Loucy (cell line): ENCODE results near the gene ABCC9.
"Not testable (repeated sequence)": the region's sequence is repeated elsewhere in the genome, so short reads cannot be mapped to it uniquely, and the experiment has no call there.

Source experiments
- H2AFZ ChIP-seq: fragments of 200-600 bp; sonication (generic); 2 replicates; pipeline ENCODE4 v1.6.0; 2016; ENCODE audit warnings: antibody characterized with exemption, mild to moderate bottlenecking, low read length, moderate library complexity
- H3F3A ChIP-seq: fragments of 200-600 bp; 2 replicates; pipeline ENCODE4 v1.6.0; 2016; ENCODE audit warnings: antibody characterized with exemption, low read depth, mild to moderate bottlenecking
- H3K27me3 ChIP-seq: fragments of 200-600 bp; sonication (generic); 2 replicates; pipeline ENCODE4 v1.6.1; 2014; ENCODE audit warnings: low read length, mild to moderate bottlenecking; ENCODE audit not compliant: insufficient read depth, poor library complexity, severe bottlenecking
- H3K36me3 ChIP-seq: fragments of 200-600 bp; sonication (generic); 2 replicates; pipeline ENCODE4 v1.6.1; 2016; ENCODE audit warnings: low read length; ENCODE audit not compliant: insufficient read depth
- H3K4me1 ChIP-seq: fragments of 200-600 bp; sonication (generic); 2 replicates; pipeline ENCODE4 v1.5.1; 2014; ENCODE audit warnings: low read length, mild to moderate bottlenecking; ENCODE audit not compliant: insufficient read depth, poor library complexity, severe bottlenecking
- H3K4me2 ChIP-seq: fragments of 200-600 bp; sonication (generic); 2 replicates; pipeline ENCODE4 v1.6.0; 2014; ENCODE audit warnings: antibody characterized with exemption, low read length, low read depth, mild to moderate bottlenecking; ENCODE audit not compliant: poor library complexity, severe bottlenecking
- H3K4me3 ChIP-seq: fragments of 200-600 bp; sonication (generic); 2 replicates; pipeline ENCODE4 v1.5.1; 2014; ENCODE audit warnings: low read length, mild to moderate bottlenecking, mixed read lengths; ENCODE audit not compliant: poor library complexity, severe bottlenecking
- H3K79me2 ChIP-seq: fragments of 200-600 bp; sonication (generic); 2 replicates; pipeline ENCODE4 v1.6.1; 2014; ENCODE audit warnings: low read length; ENCODE audit not compliant: insufficient read depth
- H3K9ac ChIP-seq: fragments of 200-600 bp; sonication (generic); 2 replicates; pipeline ENCODE4 v1.6.0; 2014; ENCODE audit warnings: mild to moderate bottlenecking, low read depth, low read length, moderate library complexity; ENCODE audit not compliant: poor library complexity, severe bottlenecking
- H3K9me2 ChIP-seq: fragments of 200-600 bp; sonication (generic); replicated peaks from 2 replicates; pipeline ENCODE4 v1.6.1; 2016; ENCODE audit warnings: low read depth, low read length, mixed read lengths
- H3K9me3 ChIP-seq: fragments of 200-600 bp; sonication (generic); 2 replicates; pipeline ENCODE4 v1.6.1; 2014; ENCODE audit warnings: mild to moderate bottlenecking, antibody characterized with exemption, low read length, low read depth; ENCODE audit not compliant: insufficient read depth
- H4K20me1 ChIP-seq: fragments of 200-600 bp; sonication (generic); 2 replicates; pipeline ENCODE4 v1.6.0; 2014; ENCODE audit warnings: antibody characterized with exemption, low read length, mild to moderate bottlenecking; ENCODE audit not compliant: insufficient read depth, poor library complexity, severe bottlenecking
- EZH2phosphoT487 ChIP-seq: fragments of 200-600 bp; IDR thresholded peaks from 2 replicates; pipeline ENCODE4 v1.6.1; 2018; ENCODE audit warnings: antibody characterized with exemption, mild to moderate bottlenecking, moderate library complexity, borderline replicate concordance
- TF ChIP-seq, protein P1 (sequence below): fragments of 200-600 bp; sonication (generic); conservative IDR thresholded peaks from 2 replicates; pipeline ENCODE4 v1.5.1; 2014; ENCODE audit warnings: mild to moderate bottlenecking, antibody characterized with exemption, low read length

Gene ABCC9

DNA sequence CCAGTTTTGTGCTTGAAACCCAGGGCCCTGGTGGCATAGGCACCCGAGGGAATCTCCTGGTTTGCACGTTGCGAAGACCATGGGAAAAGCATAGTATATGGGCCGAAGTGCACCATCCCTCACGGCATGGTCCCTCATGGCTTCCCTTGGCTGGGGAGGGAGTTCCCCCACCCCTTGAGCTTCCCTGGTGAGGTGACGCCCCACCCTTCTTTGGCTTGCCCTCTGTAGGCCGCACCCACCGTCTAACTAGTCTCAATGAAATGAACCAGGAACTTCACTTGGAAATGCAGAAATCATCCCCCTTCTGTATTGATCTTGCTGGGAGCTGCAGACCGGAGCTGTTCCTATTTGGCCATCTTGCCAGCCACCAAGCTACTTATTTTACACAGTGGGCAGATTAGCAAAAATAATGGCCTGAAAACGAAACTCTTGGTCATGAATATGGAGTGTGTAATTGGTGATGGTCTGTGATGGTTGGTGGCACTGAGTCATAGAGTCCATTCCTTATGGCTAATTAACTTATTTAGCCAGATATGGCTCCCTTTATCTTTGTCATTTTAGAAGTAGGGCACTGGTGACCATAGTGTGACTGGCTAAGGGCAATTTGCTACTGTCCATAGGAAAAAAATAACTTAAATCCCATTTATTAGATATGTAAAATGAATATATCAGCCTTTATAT, 145.4 kb downstream of the ABCC9 start:
- Histone ChIP-seq H4K20me1 (no peaks in the 10 kb centered on the region), H3K4me3 (no peak overlapping the region), H2AFZ (no peak overlapping the region), H3K27me3 (no peaks in the 10 kb centered on the region), H3K4me2 (no peak overlapping the region), H3K9me3 (no peaks in the 10 kb centered on the region), H3F3A (no peaks in the 10 kb centered on the region), H3K9me2 (no peaks in the 10 kb centered on the region), H3K4me1 (no peaks in the 10 kb centered on the region), H3K36me3 (no peaks in the 10 kb centered on the region), H3K9ac (no peak overlapping the region), H3K79me2 (no peaks in the 10 kb centered on the region)
- no peak for TF ChIP-seq EZH2phosphoT487
- TF ChIP-seq, protein P1, sequence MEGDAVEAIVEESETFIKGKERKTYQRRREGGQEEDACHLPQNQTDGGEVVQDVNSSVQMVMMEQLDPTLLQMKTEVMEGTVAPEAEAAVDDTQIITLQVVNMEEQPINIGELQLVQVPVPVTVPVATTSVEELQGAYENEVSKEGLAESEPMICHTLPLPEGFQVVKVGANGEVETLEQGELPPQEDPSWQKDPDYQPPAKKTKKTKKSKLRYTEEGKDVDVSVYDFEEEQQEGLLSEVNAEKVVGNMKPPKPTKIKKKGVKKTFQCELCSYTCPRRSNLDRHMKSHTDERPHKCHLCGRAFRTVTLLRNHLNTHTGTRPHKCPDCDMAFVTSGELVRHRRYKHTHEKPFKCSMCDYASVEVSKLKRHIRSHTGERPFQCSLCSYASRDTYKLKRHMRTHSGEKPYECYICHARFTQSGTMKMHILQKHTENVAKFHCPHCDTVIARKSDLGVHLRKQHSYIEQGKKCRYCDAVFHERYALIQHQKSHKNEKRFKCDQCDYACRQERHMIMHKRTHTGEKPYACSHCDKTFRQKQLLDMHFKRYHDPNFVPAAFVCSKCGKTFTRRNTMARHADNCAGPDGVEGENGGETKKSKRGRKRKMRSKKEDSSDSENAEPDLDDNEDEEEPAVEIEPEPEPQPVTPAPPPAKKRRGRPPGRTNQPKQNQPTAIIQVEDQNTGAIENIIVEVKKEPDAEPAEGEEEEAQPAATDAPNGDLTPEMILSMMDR = no peak

DNA sequence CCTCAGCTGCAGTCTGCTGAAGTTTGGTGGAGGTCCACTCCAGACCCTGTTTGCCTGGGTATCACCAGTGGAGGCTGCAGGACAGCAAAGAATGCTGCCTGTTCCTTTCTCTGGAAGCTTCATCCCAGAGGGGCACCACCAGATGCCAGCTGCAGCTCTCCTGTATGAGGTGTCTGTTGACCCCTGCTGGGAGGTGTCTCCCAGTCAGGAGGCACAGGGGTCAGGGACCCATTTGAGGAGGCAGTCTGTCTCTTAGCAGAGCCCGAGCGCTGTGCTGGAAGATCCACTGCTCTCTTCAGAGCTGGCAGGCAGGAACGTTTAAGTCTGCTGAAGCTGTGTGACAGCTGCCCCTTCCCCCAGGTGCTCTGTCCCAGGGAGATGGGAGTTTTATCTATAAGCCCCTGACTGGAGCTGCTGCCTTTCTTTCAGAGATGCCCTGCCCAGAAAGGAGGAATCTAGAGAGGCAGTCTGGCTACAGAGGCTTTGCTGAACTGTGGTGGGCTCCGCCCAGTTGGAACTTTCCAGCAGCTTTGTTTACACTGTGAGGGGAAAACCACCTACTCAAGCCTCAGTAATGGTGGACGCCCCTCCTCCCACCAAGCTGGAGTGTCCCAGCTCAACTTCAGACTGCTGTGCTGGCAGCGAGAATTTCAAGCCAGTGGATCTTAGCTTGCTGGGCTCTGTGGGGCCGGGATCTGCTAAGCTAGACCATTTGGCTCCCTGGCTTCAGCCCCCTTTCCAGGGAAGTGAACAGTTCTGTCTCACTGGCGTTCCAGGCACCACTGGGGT, 146.2 kb downstream of the ABCC9 start:
- not testable (repeated sequence) for H3K4me3 ChIP-seq, H3K4me2 ChIP-seq, H3K4me1 ChIP-seq, H3K9me3 ChIP-seq, H4K20me1 ChIP-seq, H3K27me3 ChIP-seq, H3F3A ChIP-seq, H2AFZ ChIP-seq, H3K79me2 ChIP-seq, H3K36me3 ChIP-seq, H3K9me2 ChIP-seq, H3K9ac ChIP-seq

DNA sequence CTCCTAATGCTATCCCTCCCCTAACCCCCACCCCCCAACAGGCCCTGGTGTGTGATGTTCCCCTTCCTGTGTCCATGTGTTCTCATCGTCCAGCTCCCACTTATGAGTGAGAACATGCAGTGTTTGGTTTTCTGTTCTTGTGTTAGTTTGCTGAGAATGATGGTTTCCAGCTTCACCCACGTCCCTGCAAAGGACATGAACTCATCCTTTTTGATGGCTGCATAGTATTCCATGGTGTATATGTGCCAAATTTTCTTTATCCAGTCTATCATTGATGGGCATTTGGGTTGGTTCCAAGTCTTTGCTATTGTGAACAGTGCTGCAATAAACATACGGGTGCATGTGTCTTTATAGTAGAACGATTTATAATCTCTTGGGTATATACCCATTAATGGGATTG, 151.5 kb downstream of the ABCC9 start:
- not testable (repeated sequence) for H2AFZ ChIP-seq, H4K20me1 ChIP-seq, H3K9me3 ChIP-seq, H3K79me2 ChIP-seq, H3K4me1 ChIP-seq, H3F3A ChIP-seq, H3K9me2 ChIP-seq, H3K4me3 ChIP-seq, H3K4me2 ChIP-seq, H3K27me3 ChIP-seq, H3K9ac ChIP-seq, H3K36me3 ChIP-seq

DNA sequence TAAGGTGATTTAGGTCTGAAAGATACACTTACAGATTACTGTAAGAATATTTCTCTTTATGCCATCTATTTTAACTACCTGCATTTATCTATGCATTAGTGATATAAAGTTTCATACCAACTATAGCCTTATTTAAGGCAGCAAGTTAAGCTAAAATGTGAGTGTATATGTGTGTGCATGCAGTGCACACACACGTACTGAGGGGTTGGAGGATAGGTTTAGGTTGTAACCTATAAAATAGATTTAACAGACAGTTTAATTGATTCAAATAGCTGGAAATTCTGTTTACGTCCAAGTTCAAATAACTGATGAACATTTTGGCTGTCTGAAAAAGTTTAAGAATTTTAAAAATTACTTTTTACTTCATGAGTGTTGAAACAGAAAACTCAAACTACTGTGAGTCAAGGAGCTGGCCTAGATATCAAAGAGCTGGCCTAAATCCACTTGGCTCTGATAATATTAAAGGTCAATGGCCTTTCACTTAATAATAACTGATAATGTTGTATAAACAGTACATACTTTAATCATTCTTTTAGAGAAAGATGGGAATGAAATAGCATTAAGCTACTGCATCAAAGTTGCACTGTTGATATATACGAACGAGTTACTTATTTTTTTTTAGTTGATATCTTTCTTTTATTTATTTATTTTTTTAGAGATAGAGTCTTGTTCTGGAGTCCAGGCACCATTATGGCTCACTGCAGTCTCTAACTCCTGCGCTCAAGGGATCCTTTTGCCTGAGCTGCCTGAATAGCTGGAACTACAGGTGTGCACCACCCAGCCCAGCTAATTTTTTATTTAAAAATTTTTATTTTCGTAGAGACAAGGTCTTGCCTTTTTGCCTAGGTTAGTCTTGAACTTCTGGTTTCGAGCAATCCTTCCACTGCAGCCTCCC, 152.9 kb downstream of the ABCC9 start:
- Histone ChIP-seq H2AFZ (no peak overlapping the region), H4K20me1 (no peaks in the 10 kb centered on the region), H3K4me2 (no peak overlapping the region), H3K4me1 (no peaks in the 10 kb centered on the region), H3K9ac (no peak overlapping the region), H3F3A (no peaks in the 10 kb centered on the region), H3K4me3 (no peak overlapping the region), H3K79me2 (no peaks in the 10 kb centered on the region), H3K27me3 (no peaks in the 10 kb centered on the region), H3K36me3 (no peaks in the 10 kb centered on the region), H3K9me2 (no peaks in the 10 kb centered on the region), H3K9me3 (no peaks in the 10 kb centered on the region)
- TF ChIP-seq, protein P1 = no peak
- no peak for TF ChIP-seq EZH2phosphoT487
